OCI-LY7 (cell line): ENCODE results near the gene RPS16. TPM values are rescaled to one million over a fixed set of nuclear protein-coding genes. Genes with fewer than 3 reads are reported as not detected.

Experiments used
- BruUV-seq: library from RNA; stranded (reverse); fragments of 400-500 nt; replicated peaks from 2 replicates; lab custom pipeline; 2021; lab: Mats Ljungman, UMichigan
- CTCF ChIA-PET: fragments of 300-600 bp; sonication (Branson Sonifier 250); formaldehyde crosslinking; loops from one replicate; lab custom pipeline; 2022; ENCODE audit warnings: antibody characterized with exemption; ENCODE audit not compliant: unreplicated experiment; lab: Charles Lee
- POLR2A ChIA-PET: fragments of 300-600 bp; sonication (Branson Sonifier 250); formaldehyde crosslinking; loops from one replicate; lab custom pipeline; 2022; ENCODE audit warnings: antibody characterized with exemption; lab: Charles Lee
- DNase-seq: peaks from one replicate; pipeline ENCODE4 v3.0.0-alpha.2; 2015; ENCODE audit warnings: low spot score
- H2AFZ ChIP-seq: fragments of 200-600 bp; sonication (generic), shearing (Covaris generic); 2 replicates; pipeline ENCODE4 v1.6.1; 2014; ENCODE audit warnings: mild to moderate bottlenecking, antibody characterized with exemption, low read length, moderate library complexity
- H3K27ac ChIP-seq: fragments of 200-600 bp; sonication (generic); 2 replicates; pipeline ENCODE4 v1.5.1; 2014; ENCODE audit warnings: mixed run types, low read depth, mild to moderate bottlenecking, moderate library complexity, low read length, inconsistent platforms; ENCODE audit not compliant: poor library complexity, severe bottlenecking
- H3K36me3 ChIP-seq: fragments of 200-600 bp; sonication (generic); 2 replicates; pipeline ENCODE4 v1.6.1; 2014; ENCODE audit warnings: mild to moderate bottlenecking, antibody characterized with exemption, low read length, moderate library complexity, mixed read lengths; ENCODE audit not compliant: insufficient read depth
- H3K4me1 ChIP-seq: fragments of 200-600 bp; sonication (generic); 2 replicates; pipeline ENCODE4 v1.5.1; 2014; ENCODE audit warnings: mild to moderate bottlenecking, low read length; ENCODE audit not compliant: insufficient read depth, poor library complexity, severe bottlenecking
- H3K4me2 ChIP-seq: fragments of 200-600 bp; sonication (generic); 2 replicates; pipeline ENCODE4 v1.6.1; 2014; ENCODE audit warnings: mild to moderate bottlenecking, low read length
- H3K4me3 ChIP-seq: fragments of 200-600 bp; sonication (generic); 2 replicates; pipeline ENCODE4 v1.5.1; 2014; ENCODE audit warnings: mild to moderate bottlenecking, low read depth, low read length; ENCODE audit not compliant: poor library complexity, severe bottlenecking
- H3K79me2 ChIP-seq: fragments of 200-600 bp; sonication (generic); 2 replicates; pipeline ENCODE4 v1.6.1; 2016; ENCODE audit warnings: low read depth, mild to moderate bottlenecking, low read length, moderate library complexity, mixed read lengths; ENCODE audit not compliant: insufficient read depth
- H3K9me2 ChIP-seq: fragments of 200-600 bp; sonication (generic); 2 replicates; pipeline ENCODE4 v1.6.1; 2016; ENCODE audit warnings: mild to moderate bottlenecking, low read length, mixed read lengths; ENCODE audit not compliant: insufficient read depth
- H3K9me3 ChIP-seq: fragments of 200-600 bp; sonication (generic); 2 replicates; pipeline ENCODE4 v1.6.1; 2014; ENCODE audit warnings: mild to moderate bottlenecking, mixed run types, low read length, mixed read lengths
- H4K20me1 ChIP-seq: fragments of 200-600 bp; sonication (generic); 2 replicates; pipeline ENCODE4 v1.6.1; 2014; ENCODE audit warnings: mild to moderate bottlenecking, antibody characterized with exemption, low read length, moderate library complexity, mixed read lengths; ENCODE audit not compliant: insufficient read depth
- EZH2phosphoT487 ChIP-seq: fragments of 200-600 bp; sonication (generic); IDR thresholded peaks from 2 replicates; pipeline ENCODE4 v1.6.1; 2018; ENCODE audit warnings: low read depth, borderline replicate concordance, mild to moderate bottlenecking, mixed run types, antibody characterized with exemption, low read length, moderate library complexity, mixed read lengths
- intact Hi-C: fragments of 100-400 bp; cut with micrococcal nuclease; formaldehyde crosslinking; loops from one replicate; pipeline ENCODE4 v1.10.0; 2022; ENCODE audit not compliant: unreplicated experiment
- total RNA-seq, 2 experiments: library from RNA; depleted of rRNA in 1 of 2; stranded (reverse); fragments of >200 nt in 1 of 2; shearing (Covaris generic) in 1 of 2; gene quantifications; 2 replicates each; pipeline ENCODE4 v1.2.3, GENCODE V29; 2014 to 2022
- TF ChIP-seq, protein P1 (sequence below): fragments of 200-600 bp; sonication (generic); conservative IDR thresholded peaks from 2 replicates; pipeline ENCODE4 v1.5.1; 2014; ENCODE audit warnings: mild to moderate bottlenecking, antibody characterized with exemption, low read length, moderate library complexity, mixed read lengths

Gene RPS16
- total RNA-seq, 2 experiments from 2014 or later: 634 to 3,661 TPM

DNA sequence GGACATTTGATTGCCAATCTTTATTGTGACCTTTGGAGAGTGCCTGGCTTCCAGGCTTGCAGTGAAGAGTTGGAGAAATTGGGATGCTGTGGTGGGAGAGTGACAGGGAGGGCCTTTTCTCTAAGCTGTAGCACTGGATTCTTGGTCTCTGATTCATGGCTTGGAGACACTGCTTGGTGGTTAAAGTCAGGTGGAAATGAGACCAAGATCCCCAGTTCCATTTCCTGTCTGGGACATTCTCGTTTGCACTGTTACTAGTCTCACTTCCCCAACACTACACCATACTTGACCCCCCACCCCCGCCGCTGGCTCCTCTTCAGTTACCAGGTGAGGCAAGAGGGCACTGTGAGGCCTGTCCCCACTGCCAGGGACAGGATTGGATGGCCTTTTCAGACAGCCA, 12.5 kb upstream of the RPS16 start:
- no peaks in the 10 kb centered on the region for H3K9me2 ChIP-seq
- DNase-seq: peak; percentile 76

DNA sequence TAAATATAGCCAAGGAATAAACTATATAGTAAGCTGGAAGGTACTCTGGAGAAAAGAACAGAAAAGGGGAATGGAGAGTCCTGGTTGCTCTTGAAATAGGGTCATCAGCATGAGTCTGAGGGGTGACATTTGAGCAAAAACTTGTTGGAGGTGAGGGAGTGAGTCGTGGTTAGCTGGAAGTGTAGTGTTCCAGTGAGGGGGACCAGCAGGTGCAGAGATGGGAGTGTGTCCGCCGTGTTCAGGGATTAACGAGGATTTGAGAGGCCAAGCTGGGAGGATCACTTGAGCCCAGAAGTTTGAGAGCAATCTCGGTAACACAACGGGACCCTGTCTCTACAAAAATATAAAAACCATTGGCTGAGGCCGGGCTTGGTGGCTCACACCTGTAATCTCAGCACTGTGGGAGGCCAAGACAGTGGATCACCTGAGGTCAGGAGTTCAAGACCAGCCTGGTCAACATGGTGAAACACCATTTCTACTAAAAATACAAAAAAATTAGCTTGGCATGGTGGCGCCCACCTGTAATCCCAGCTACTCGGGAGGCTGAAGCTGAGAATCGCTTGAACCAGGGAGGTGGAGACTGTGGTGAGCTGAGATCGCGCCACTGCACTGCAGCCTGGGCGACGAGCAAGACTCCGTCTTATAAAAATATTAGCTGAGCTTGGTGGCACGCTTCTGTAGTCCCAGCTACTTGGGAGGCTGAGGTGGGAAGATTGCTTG, 10.8 kb upstream of the RPS16 start:
- H3K4me3 ChIP-seq: peak overlapping the region; percentile 92
- no peaks in the 10 kb centered on the region for H3K9me3 ChIP-seq
- peak overlapping the region; percentile 86 for H3K27ac ChIP-seq
- BruUV-seq: no TSS peak
- peaks cover 71% of the 10 kb centered on the region for H3K79me2 ChIP-seq
- peaks cover 44% of the 10 kb centered on the region for H3K36me3 ChIP-seq
- intact Hi-C loops: no loop called here
- no peak overlapping the region for H2AFZ ChIP-seq
- TF ChIP-seq, protein P1, sequence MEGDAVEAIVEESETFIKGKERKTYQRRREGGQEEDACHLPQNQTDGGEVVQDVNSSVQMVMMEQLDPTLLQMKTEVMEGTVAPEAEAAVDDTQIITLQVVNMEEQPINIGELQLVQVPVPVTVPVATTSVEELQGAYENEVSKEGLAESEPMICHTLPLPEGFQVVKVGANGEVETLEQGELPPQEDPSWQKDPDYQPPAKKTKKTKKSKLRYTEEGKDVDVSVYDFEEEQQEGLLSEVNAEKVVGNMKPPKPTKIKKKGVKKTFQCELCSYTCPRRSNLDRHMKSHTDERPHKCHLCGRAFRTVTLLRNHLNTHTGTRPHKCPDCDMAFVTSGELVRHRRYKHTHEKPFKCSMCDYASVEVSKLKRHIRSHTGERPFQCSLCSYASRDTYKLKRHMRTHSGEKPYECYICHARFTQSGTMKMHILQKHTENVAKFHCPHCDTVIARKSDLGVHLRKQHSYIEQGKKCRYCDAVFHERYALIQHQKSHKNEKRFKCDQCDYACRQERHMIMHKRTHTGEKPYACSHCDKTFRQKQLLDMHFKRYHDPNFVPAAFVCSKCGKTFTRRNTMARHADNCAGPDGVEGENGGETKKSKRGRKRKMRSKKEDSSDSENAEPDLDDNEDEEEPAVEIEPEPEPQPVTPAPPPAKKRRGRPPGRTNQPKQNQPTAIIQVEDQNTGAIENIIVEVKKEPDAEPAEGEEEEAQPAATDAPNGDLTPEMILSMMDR: no peak
- no peak for TF ChIP-seq EZH2phosphoT487
- ChIA-PET POLR2A (interaction anchor here (0.7 to 4.0 kb wide), 6 partner anchors 11 to 78 kb away, joined by 3 to 15 read pairs (median 4); partner anchors contain the start of genes RPS16, TIMM50 and ZFP36), CTCF (no interaction called here)
- 0 out of 2 replicates have a peak, but pooled peaks cover 7% of the 10 kb centered on the region for H4K20me1 ChIP-seq
- no peak for DNase-seq
- no peaks in the 10 kb centered on the region for H3K9me2 ChIP-seq
- peak overlapping the region; percentile 72 for H3K4me2 ChIP-seq
- H3K4me1 ChIP-seq: peaks cover 48% of the 10 kb centered on the region

More for the DNA sequence above, 12.5 kb upstream of the RPS16 start:
- no TSS peak for BruUV-seq
- Histone ChIP-seq H2AFZ (no peak overlapping the region), H3K4me3 (peak overlapping the region; percentile 92), H3K79me2 (peaks cover 87% of the 10 kb centered on the region), H3K4me2 (peak overlapping the region; percentile 72), H3K27ac (peak overlapping the region; percentile 72), H3K4me1 (peaks cover 44% of the 10 kb centered on the region), H3K36me3 (peaks cover 62% of the 10 kb centered on the region), H3K9me3 (no peaks in the 10 kb centered on the region), H4K20me1 (0 out of 2 replicates have a peak, but pooled peaks cover 7% of the 10 kb centered on the region)
- TF ChIP-seq, protein P1: no peak
- no peak for TF ChIP-seq EZH2phosphoT487
- POLR2A ChIA-PET: interaction anchor here (0.7 to 1.7 kb wide), 3 partner anchors 13 to 32 kb away, joined by 3 to 9 read pairs (median 5); partner anchors contain the start of genes RPS16 and TIMM50
- intact Hi-C loops: no loop called here
- CTCF ChIA-PET: interaction anchor here (0.9 kb wide), 1 partner anchor 12 kb away, joined by 3 read pairs; the partner anchor contains the start of gene RPS16
